ENCODE measurements around the gene ARL6IP4.

Gene ARL6IP4

DNA sequence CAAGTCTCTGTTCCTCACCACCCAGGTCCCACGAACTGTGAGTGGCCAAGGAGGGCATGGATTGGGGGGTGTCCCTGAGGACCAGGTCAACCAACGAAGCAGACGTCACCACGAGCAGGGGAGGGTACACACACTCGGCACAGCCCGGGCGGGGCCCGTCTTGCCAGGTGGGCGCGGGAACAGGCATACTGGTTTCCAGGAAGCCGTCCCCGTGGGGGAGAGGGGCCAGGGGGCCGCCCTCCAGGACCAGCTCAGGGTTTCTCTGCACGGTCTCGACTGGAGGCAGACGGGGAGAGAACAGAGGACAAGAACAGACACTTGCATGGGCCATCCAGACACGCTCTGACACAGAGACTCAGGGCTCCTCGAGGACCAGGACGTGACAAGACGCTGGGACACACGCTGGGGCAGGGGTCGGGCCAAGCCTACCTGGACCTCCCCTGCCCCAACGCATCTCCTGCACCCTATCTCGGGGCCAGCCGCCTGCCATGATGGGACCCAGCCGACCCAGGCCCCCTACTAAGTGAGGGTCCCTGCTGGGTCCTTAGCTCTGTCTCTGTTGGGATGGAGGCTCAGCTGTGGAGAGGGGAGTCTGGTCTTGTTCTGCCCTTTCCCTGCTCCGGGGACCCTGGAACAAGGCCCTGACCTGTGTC lies 11.3 kb downstream of the ARL6IP4 start:
- DNase-seq (ENCODE audit: extremely low read depth, low read depth): no peak
- H3K4me3 ChIP-seq (replicated peaks; ENCODE audit: low read depth, low read length): no peak overlapping the region
- TF ChIP-seq, protein P1, sequence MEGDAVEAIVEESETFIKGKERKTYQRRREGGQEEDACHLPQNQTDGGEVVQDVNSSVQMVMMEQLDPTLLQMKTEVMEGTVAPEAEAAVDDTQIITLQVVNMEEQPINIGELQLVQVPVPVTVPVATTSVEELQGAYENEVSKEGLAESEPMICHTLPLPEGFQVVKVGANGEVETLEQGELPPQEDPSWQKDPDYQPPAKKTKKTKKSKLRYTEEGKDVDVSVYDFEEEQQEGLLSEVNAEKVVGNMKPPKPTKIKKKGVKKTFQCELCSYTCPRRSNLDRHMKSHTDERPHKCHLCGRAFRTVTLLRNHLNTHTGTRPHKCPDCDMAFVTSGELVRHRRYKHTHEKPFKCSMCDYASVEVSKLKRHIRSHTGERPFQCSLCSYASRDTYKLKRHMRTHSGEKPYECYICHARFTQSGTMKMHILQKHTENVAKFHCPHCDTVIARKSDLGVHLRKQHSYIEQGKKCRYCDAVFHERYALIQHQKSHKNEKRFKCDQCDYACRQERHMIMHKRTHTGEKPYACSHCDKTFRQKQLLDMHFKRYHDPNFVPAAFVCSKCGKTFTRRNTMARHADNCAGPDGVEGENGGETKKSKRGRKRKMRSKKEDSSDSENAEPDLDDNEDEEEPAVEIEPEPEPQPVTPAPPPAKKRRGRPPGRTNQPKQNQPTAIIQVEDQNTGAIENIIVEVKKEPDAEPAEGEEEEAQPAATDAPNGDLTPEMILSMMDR (IDR thresholded peaks at IDR 0.05; ENCODE audit: low read depth, low read length, missing control alignments): no peak

DNA sequence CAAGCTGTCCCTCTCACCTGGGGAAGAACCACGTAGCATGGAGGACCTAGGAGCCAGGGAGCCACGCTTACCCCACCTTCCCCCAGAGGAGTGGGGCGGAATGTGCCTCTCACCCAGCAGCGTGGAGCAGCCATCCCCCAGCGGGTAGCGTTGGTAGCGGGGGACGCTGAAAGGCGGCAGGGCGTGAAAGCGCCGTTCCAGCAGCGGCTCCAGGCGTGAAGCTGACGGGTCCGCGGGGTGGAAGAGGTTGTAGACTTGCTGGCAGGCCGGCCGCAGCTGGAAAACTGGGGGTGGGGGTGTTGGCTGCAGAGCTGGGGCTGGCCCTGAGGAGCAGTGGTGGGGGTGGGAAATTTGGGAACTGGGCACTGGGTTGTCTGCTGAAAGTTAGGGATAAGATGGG lies 11.9 kb downstream of the ARL6IP4 start:
- no peak for DNase-seq (ENCODE audit: extremely low read depth, low read depth)
- no peak overlapping the region for H3K4me3 ChIP-seq (replicated peaks; ENCODE audit: low read depth, low read length)

DNA sequence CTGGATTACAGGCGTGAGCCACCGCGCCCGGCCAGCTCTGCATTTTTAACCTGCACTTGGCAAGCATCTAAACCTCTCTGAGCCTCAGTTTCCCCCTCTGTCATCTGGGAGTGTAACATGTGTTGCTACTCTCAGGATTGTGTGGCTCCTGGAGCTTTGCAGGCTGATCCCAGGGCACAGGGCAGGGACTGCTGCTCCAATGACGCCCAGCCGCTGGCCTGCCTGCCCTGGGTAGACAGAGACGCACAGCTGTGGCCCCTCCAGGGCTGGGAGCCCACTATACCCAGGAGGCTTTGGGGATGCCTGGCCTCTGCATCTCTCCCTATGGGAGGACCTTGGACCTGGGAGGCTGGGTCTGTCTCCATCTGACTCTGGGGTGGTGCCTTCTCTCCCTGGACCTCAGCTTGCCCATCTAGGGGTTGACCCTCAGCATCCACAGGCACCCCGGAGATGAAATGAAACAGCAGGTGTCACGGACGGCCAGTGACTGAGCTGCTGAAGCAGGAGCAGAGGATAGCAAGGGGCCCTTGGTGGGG lies 13.7 kb downstream of the ARL6IP4 start:
- no peak for DNase-seq (ENCODE audit: extremely low read depth, low read depth)
- TF ChIP-seq, protein P1 (IDR thresholded peaks at IDR 0.05; ENCODE audit: low read depth, low read length, missing control alignments): no peak
- no peak overlapping the region for H3K4me3 ChIP-seq (replicated peaks; ENCODE audit: low read depth, low read length)

More for the DNA sequence above, 11.9 kb downstream of the ARL6IP4 start:
- TF ChIP-seq, protein P1 (IDR thresholded peaks at IDR 0.05; ENCODE audit: low read depth, low read length, missing control alignments): no peak

DNA sequence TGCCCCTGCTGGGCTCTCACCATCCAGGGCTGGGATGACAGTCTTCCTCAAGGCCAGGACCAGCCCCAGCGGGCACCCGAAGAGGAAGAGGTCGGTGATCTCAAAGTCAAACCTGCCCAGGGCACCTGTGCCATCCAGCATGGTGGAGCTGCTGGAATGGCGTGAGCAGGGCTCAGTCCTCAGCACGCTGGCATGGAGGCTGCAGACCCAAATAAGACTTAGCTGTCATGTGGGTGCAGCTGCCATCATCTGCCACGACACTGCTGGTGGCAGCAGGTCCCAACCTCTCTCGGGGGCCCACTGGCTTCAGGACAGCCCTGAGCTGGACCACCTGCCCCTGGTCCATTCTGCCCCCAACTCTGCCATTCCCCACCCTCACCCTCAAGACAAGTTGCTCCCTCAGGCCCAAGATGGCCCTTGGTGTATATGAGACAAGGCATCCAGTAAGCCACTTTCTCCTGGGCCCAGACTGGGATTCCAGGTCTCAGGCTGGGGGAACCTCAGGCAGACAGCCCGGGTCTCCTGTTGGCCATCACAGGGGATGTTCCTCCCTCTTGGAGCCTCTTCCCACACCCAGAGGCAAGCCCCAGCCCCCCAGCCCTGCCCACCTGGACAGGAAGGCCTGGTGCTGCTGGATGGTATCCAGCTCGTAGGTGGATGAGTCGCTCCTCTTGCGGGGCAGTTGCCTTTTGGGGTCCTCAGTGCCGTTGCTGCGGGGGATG lies 14.5 kb downstream of the ARL6IP4 start:
- TF ChIP-seq, protein P1 (IDR thresholded peaks at IDR 0.05; ENCODE audit: low read depth, low read length, missing control alignments): no peak
- no peak overlapping the region for H3K4me3 ChIP-seq (replicated peaks; ENCODE audit: low read depth, low read length)
- no peak for DNase-seq (ENCODE audit: extremely low read depth, low read depth)

DNA sequence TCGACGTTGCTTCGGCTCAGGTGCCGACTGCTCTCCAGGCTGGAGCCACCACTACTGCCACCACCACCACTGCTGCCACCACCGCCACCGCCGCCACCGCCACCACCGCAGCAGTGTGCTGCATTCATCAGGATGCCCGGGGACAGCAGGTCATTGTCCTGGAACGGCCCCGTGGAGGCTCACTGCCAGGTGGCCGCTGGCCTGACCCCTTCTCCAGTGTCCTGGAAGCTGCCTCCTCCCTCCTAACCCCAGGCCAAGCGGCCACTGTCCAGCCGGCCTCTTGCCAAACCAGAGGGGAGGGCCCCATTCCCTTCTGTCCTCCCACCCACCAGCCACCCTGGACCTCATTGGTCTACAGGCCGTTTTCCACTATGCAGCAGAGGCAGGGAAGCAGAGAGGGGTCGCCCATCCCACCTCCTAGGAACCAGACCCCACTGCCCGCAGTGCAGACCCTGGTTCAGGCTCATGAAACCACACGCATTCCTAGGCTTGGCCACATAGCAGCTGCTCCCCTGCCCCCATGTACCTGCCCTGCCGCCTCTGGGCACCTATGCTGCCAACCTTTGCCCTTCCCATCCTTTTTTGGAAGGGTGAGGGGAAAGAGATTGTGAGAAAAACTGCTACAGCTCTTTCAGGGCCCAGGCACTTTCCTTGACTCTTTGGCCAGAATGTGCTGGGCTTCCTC lies 15.2 kb downstream of the ARL6IP4 start:
- DNase-seq (ENCODE audit: extremely low read depth, low read depth): no peak
- no peak overlapping the region for H3K4me3 ChIP-seq (replicated peaks; ENCODE audit: low read depth, low read length)
- TF ChIP-seq, protein P1 (IDR thresholded peaks at IDR 0.05; ENCODE audit: low read depth, low read length, missing control alignments): no peak

DNA sequence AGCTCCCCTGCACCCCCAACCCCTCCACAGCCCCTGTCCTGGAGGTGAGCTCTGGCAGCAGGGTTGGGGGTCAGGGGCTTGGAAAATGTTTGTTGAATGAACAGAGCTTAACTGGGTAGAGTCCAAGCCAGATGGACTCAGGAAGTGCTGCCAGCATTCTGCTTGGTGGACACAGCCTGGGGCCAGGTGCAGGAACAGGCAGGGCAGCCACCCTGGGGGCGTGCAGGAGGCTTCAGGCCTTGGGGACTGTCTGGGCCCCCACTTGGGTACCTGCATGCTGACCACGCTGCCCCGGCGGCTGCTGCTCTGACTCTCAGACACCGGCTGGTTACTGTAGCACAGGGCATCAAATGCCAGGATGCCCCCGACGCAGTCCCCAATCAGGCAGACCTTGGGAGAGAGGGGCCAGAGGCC lies 15.7 kb downstream of the ARL6IP4 start:
- no peak for DNase-seq (ENCODE audit: extremely low read depth, low read depth)
- no peak overlapping the region for H3K4me3 ChIP-seq (replicated peaks; ENCODE audit: low read depth, low read length)
- TF ChIP-seq, protein P1 (IDR thresholded peaks at IDR 0.05; ENCODE audit: low read depth, low read length, missing control alignments): no peak

Data from HFF-Myc (cell line).